HG02588 (cell line): ENCODE results near the gene MYL12A.
A peak's percentile ranks its signal among the peaks of the same experiment; 100 is the strongest.
"Not testable (repeated sequence)": the region's sequence is repeated elsewhere in the genome, so short reads cannot be mapped to it uniquely, and the experiment has no call there.

Experiments used
- ATAC-seq: cut with Tn5 transposase; IDR thresholded peaks from one replicate; pipeline ENCODE4 v1.9.1; 2021; ENCODE audit warnings: mild to moderate bottlenecking, moderate library complexity; ENCODE audit not compliant: unreplicated experiment

The MYL12A gene

DNA sequence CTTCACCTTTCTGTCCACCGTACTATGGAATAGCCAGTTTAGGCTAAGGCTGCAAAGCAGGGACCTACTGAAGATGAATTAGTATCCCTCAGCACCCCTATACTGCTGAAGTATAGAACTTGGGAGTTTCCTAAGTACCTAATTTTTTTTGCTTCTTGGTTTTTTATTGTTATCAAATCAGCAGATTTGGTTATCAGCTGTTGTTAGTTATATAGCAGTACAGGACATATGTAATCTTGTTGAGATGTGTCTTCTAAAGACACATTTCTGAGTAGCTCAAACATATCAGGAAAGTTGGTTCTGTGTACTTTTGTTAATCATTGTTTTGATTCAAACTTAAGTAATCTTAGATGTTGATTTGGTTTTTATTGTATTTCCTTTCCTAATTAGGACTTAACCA, 5.2 kb downstream of the MYL12A start:
- no peak for ATAC-seq

DNA sequence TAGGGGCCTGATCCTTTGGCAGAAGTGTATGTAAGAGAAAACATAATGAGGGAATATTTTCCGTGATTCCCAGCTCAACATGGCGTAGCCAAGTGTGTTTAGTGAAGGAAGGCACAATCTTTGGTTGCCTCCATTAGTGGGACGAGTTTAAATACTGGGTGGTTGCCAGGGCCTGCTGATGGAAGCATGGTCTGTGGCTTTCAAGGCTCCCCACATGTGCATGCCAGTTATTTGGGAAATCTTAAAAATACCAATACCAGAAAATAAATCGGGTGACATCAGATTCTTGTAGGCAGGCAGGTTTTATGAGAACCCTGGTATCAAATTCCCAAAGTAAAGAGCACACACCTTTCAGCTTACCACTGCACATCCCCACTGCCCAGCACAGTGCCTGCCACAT, 7.1 kb downstream of the MYL12A start:
- no peak for ATAC-seq

DNA sequence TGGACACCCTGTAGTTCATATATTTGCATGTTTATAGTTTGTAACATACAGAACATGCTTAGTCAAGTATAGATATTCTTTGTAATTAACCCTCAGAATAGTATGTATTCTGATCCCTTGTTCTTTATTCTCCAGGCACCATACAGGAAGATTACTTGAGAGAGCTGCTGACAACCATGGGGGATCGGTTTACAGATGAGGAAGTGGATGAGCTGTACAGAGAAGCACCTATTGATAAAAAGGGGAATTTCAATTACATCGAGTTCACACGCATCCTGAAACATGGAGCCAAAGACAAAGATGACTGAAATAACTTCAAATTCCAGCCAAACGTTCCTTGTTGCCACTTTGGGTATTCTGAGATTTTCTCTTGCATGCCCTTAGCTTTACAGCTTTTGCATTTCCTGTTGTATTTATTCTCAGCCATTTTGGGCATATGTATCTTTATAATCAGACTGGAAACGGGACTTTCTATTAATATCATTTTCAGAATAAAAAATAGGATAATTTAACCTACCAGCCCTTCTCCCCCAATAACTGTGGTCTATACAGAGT, 8.1 kb downstream of the MYL12A start:
- no peak for ATAC-seq

DNA sequence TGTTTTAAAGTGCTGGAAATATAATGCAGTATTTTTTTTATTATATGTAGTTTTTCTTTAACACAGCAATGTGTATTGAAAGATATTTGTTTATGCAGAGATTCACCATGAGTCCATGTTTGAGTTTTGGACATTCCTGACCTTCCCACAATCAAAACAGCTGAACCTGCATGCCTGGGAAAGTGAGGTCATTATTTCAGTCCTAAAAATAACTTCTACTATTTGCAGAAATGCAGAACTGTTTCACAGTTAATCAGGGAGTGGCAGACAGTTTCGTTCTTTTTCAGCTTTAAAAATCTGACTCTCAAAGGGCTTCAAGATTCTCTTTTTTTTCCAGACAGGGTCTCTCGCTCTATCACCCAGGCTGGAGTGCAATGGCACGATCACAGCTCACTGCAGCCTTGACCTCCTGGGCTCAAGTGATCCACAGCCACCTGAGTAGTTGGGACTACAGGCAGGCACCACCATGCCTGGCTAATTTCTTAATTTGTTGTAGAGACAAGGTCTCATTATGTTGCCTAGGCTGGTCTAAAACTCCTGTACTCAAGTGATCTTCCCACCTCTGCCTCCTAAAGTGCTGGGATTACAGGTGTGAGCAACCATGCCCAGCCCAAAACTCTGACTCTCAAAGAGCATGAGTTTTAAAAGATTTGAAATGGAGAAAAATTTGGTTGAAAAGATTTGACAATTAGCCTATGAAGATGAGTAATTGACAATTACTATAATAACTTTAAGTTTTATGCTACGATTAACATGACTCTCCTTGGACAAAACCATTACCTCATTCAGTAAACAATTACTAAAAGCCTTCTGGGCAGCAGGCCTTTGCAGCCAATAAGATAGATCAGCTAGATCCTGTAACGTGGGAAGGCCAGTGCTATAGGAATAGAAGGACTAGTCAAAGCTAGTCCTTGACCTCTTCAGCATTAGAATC, 9.4 kb downstream of the MYL12A start:
- no peak for ATAC-seq

DNA sequence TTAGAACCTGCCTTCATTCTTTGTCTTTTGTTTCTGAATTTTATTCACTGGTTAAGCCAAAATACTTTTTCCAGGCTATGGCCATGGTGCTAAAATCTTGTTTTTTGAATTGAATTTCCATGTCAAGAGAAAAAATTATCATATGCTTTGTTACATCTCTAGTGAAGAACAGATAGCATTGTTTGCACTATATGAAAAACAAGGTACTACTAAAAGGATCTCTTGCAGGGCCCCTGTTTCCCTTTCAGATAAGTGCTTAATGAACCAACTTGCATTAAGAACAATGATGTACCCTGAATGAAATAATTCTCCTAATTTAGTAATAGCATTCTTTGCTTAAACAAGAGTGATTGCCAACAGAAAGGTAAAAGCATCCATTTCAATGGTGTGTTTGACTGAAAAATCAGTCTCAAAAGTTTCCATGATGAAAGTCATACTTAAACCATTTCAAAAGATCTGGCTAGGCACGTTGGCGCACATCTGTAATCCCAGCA, 10.1 kb downstream of the MYL12A start:
- no peak for ATAC-seq

DNA sequence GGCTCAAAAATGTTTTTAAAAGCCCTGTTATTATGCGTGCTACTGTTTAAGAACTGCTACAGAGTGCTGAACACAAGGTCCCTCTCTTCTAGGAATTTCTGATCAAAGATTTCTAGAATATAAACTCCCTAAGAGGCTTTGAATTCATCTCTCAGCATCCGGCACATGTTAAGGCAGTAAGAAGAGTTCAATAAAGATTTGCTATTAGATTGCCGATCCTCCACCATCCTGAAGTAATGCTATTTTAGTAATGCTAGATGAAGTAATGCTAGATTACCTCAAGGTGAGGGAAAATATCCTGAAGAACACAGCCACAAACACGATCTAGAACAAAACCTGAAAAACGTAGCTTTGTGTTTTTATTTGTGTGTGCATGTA, 13.4 kb downstream of the MYL12A start:
- no peak for ATAC-seq

DNA sequence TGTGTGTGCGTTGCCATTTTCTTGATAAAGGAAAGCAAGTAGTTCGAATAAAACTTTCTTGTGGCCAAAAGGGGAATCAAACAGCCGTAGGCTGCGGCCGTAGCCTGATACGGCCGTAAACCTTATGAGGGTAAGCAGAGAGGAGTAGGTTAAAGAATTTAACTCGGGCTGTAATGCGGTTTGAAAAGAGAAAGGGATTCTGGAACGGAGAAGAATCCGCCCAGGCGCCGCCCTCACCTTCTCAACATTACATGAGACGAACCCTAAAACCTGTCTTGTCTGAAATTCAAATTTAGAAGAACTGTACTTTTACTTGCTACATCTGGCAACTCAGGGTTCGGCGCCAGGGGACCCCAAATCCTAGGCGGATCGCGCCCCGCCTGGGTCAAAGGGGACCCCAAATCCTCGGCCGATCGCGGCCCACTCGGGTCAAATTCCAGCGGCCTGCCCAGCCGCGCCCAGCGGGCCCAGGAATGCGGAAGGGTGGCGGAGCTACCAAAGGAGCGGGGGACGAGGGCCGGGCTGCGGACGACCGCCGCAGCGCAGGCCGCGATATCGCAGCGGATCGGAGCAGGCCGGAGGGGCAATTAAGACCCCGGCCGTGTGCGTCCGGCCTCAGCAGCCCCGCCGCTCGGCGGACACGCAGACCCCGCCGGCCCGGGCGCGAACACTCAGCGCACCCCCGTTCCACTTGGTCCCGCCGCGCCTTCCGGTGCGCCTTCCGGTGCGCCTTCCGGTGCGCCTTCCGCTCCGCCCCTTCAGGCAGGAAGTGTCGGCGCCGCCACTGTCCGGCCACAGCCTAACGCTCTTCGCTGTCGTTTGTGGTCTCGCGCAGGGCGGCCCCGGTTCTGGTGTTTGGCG, 14.0 kb downstream of the MYL12A start, which contains the start of gene MYL12B:
TSS of gene MYL12B (plus strand) at position 761 of the 861 bp plus-strand sequence. CDS start 10,766 bp downstream, outside the sequence.
- peak; percentile 87 for ATAC-seq

DNA sequence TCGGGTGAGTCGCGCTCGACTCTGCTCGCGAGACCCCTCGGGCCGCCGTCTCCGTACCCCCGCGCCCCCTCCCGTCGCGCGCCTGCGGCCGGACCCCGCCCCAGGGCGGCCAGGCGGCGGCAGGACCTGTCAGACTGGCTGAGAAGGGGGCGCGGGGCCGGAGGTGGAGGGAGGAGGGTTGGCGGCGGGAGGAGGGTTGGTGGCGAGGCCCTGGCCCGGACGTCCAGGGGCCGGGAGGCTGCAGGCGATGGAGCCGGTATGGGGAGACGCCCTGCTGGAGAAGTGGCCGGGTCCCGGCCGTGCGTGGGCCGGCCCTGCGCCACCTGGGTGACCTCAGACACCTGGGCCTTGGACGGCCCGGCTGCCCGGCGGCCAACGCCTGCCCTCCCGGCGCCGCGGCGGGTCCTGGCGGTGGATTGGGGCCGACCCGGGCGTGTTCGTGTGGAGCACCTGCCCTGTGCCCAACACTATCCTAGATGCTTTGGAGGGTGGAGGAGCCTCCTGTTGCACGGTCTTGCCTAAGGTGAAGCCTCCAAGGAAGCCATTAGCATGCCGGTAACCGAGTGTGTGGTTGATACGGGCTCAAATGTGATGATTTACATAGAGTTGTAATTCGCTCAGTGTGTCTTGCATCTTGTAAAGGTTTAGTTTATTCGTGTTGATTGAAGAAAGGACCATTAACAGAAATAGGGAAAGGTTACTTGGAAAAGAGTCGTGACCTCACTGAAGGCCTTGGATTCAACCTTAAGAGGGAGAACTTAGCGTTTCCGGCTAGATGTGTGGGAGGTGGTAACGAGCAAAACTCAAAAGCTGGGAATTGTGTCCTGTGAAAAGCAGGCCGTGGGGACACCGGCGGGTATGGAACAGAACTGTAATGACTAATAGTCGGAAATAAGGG, 14.9 kb downstream of the MYL12A start:
- ATAC-seq = peak; percentile 38

DNA sequence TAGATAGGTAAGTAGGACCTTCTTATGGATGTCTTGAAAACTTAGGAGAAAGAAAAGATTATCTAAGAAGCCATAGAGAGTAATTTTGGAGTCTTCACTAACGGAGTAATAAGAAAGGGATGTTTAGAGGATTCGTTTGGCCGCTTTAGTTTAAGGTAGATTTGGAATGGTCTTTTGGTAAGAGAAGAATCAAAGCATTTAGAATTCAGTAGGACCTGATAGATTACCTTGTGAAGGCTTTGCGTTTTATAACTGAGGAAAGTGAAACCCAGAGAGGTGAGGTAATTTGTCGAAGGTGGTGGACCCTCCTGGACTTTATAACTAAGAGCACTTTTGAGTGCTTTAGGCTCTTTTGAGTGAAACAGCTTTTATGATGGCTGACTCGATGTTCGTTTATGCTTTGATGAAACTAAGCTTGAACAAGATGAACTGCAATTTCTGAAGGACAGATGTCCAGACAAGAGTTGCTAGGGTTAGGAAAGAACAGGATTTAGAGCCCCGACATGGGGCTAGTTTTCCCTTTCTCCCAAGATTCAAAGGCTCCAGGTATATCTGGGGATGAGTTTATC, 15.6 kb downstream of the MYL12A start:
- ATAC-seq = no peak

DNA sequence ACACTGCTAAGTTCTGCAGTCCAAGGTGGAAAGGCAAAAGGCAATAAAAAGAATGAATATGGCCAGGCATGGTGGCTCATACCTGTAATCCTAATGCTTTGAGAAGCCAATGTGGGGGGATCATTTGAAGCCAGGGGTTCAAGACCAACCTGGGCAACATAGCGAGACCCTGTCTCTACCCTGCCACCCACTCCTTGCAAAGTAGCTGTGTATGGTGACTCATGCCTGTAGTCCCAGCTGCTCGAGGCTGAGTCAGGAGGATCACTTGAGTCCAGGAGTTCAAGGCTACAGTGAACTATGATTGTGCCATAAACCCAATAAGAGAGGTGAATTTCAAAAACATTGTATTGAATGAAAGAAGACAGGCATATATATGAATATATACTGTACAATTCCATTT, 16.8 kb downstream of the MYL12A start:
- no peak for ATAC-seq

DNA sequence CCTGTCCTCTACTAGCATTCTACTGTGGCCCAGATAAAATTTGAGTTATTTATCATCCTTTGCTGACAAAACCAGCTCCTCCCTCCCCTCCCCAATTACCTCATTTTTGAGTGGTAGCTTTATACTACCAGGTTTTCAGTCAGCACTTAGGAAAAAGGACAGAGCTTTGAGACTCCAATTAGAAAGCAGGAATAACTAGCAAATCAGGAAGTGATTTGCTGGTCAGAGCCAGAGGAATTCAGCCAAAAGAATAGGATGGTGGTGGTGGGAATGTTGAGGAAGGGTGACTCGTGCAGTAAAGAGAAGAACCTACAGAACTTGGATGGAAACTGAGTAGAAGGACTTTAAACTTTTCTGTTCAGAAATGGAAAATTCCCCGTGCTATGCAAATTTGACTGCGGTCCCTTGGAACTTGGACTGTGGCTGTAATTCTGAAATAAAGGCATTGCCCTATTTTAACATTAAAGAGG, 18.0 kb downstream of the MYL12A start:
- ATAC-seq = no peak

DNA sequence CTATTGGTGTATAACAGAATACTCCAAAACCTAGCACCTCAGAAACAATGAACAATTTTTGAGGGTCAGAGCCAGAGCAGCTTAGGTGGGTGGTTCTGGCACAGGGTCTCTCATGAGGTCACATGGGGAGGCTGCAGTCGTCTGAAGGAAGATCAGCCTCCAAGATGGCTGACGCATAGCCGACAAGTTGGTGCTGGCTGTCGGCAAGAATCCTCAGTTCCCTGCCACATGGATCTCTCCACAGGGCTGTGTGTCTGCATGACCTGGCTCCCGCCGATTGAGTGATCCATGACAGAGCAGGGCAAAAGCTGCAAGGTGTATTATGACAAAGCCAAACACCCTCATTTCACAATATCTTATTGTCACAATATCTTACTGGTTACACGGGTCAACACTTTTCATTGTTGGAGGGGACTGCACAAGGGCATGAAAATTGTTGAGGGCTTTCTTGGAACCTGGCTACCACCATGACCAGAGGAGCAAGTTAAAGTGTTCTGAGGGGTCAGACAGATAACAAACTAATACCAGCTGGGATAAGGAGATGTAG, 18.5 kb downstream of the MYL12A start:
- ATAC-seq = no peak

DNA sequence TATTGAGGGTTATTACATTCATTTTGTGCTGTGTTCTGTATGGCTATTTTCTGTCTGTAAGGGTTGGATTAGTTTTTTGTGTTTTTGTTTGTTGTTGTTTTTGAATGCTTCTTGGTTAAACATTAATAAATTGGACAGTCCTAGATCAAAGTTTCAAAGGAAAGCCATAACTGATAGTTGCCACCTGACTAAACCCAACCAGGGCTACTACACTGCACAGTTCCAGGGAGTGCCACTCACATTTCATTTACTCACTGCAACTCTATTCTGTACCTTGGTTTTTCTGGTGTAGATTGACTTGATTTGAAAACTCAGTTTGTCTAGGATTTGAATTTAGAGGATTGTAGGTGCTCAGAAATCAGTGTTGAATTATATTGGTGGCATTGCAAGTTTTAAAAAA, 20.7 kb downstream of the MYL12A start:
- no peak for ATAC-seq

DNA sequence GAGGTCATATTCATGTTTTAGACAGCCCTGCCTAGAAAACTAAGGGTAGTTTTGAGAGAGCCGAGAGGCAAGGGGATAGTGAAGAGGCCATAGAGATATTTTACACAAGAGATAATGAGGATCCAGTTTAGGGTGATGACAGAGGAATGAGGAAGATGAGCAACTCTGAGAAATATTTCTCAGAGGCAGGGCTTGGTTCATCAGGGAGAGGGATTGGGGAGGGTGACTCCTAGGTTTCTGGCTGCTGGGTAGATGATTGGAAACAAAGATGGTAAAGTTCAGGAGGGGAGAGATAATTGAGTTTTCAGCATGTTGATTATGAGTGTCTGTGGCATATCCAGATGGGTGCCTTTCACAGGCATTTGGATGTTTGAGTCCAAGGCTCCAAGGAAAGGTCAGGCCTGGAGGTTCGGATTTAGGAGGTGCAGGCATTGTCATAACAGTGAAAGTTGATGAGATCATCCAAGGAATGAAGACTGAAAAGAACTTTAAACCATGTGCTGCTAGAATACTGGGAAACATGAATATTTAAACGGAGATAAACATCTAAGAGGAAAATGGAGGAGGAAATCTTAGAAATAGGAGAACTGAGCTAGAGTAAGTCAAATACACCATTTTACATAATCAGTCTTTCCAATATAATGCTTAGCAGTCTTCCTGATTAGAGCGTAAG, 21.8 kb downstream of the MYL12A start:
- ATAC-seq = no peak

DNA sequence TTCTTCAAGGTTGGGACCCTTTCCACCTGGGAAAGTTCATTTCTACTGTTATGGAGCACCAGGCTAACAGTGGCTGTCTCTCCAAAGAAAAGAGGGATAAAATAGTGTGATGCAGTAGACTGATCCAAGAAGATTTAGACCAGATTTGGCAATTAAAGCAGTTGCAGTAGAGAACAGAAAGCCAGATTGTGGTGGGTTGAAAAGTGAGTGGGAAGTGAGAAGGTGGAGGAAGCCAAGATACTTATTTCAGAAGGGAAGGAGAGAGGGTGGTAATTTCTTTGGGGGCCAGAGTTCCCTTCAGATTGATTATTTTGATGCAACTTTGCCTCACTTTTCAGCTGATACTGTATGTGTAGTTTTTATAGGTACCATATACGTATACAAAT, 22.3 kb downstream of the MYL12A start:
- ATAC-seq = no peak

DNA sequence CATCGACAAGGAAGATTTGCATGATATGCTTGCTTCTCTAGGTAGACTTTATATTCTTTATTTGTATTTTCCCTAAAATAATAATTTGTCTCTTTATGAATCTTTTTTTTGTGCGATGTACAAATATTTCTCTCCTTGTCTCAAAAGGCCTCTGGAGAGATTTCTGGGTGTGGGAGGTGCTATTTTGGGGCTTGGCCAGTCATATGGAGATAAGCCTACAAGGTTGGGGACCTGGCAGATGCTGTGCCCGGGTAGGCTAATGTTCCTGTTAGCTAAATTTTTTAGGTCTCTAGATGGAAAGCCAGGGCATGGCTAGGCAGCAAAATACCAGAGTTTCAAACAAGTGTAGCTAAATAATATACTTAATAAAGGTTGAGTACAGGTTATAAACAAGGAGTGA, 25.4 kb downstream of the MYL12A start:
- no peak for ATAC-seq

DNA sequence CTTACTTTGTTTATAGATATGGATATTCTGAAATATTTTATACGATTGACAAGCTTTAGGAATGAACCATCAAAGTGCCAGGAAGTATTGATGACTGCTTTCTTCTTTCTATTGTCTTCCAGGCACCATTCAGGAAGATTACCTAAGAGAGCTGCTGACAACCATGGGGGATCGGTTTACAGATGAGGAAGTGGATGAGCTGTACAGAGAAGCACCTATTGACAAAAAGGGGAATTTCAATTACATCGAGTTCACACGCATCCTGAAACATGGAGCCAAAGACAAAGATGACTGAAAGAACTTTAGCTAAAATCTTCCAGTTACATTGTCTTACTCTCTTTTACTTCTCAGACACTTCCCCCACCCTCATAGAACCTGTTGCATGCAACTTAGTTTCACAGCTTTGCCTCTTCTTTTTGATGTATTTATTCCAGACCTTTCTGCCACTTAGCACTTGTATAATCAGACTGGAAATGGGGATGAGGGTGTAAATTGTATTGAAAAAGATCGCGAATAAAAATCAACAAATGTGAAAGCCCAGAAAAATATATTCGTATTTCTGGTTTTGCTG, 30.1 kb downstream of the MYL12A start:
- not testable (repeated sequence) for ATAC-seq
